ENCODE data around the gene HECTD4. TPM values are rescaled to one million over a fixed set of nuclear protein-coding genes. Genes with fewer than 3 reads are reported as not detected.

The HECTD4 gene
- total RNA-seq, 1 donor from 2014 or later = 98.8 TPM

- H3K4me1 Mint-ChIP-seq = no peaks in the 10 kb centered on the region
- no peaks in the 10 kb centered on the region for H3K9me3 Mint-ChIP-seq
- H3K27me3 Mint-ChIP-seq = no peaks in the 10 kb centered on the region
- no peak for ATAC-seq (ENCODE audit: low read depth)
- TF ChIP-seq CTCF (IDR thresholded peaks at IDR 0.05) = no peak
- peaks cover 75% of the 10 kb centered on the region for H3K36me3 Mint-ChIP-seq (ENCODE audit: low read depth)
- POLR2A ChIA-PET = no interaction called here
- DNase-seq = no peak
- no peak overlapping the region for H3K27ac Mint-ChIP-seq
- H3K4me3 Mint-ChIP-seq = no peak overlapping the region
- intact Hi-C loops (cut with micrococcal nuclease) = no loop called here
- CTCF ChIA-PET = interaction anchor here (0.7 to 1.0 kb wide), 2 partner anchors 10 to 178 kb away, joined by 3 to 4 read pairs; no protein-coding TSS in a partner anchor
These were observed 173.8 kb downstream of the HECTD4 start for GRCh38 chr12:112208301-112208910.

GRCh38 chr12:112207397-112207924 lies 174.8 kb downstream of the HECTD4 start:
- no peak for TF ChIP-seq CTCF (IDR thresholded peaks at IDR 0.05)
- Mint-ChIP-seq H3K4me1 (no peaks in the 10 kb centered on the region), H3K9me3 (no peaks in the 10 kb centered on the region), H3K27ac (no peak overlapping the region), H3K4me3 (no peak overlapping the region), H3K27me3 (no peaks in the 10 kb centered on the region), H3K36me3 (ENCODE audit: low read depth) (peaks cover 84% of the 10 kb centered on the region)
- ChIA-PET CTCF (interaction anchor here (0.7 to 1.0 kb wide), 2 partner anchors 9 to 179 kb away, joined by 3 to 4 read pairs; no protein-coding TSS in a partner anchor), POLR2A (no interaction called here)
- DNase-seq = no peak
- intact Hi-C loops (cut with micrococcal nuclease) = no loop called here
- ATAC-seq (ENCODE audit: low read depth) = no peak

DNA sequence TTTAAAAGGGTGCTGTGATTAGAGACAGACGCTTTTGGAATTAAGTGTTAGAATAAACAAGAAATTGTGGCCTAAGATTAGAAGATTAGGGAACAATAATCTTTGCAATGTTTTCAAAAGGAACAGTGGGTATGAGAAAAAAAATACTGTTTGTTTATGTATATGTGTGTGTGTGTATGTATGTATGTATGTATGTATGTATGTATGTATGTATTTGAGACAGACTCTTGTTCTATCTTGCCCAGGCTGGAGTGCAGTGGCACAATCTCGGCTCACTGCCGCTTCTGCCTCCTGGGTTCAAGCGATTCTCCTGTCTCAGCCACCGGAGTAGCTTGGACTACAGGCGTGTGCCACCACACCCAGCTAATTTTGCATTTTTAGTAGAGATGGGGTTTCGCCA lies 175.3 kb downstream of the HECTD4 start:
- no peak for ATAC-seq (ENCODE audit: low read depth)
- no peak for DNase-seq

GRCh38 chr12:112199136-112199535 lies 183.1 kb downstream of the HECTD4 start:
- POLR2A ChIA-PET = no interaction called here

More for the DNA sequence above, 175.3 kb downstream of the HECTD4 start:
- Mint-ChIP-seq H3K27ac (no peak overlapping the region), H3K4me3 (no peak overlapping the region), H3K36me3 (ENCODE audit: low read depth) (peaks cover 80% of the 10 kb centered on the region), H3K9me3 (no peaks in the 10 kb centered on the region), H3K4me1 (no peaks in the 10 kb centered on the region), H3K27me3 (no peaks in the 10 kb centered on the region)
- CTCF ChIA-PET = no interaction called here
- no peak for TF ChIP-seq CTCF (IDR thresholded peaks at IDR 0.05)
- POLR2A ChIA-PET = no interaction called here
- intact Hi-C loops (cut with micrococcal nuclease) = no loop called here

More at GRCh38 chr12:112199136-112199535, 183.1 kb downstream of the HECTD4 start:
- Mint-ChIP-seq H3K9me3 (no peaks in the 10 kb centered on the region), H3K27ac (no peak overlapping the region), H3K36me3 (ENCODE audit: low read depth) (peaks cover 68% of the 10 kb centered on the region), H3K27me3 (no peaks in the 10 kb centered on the region), H3K4me3 (no peak overlapping the region), H3K4me1 (no peaks in the 10 kb centered on the region)
- intact Hi-C loops (cut with micrococcal nuclease) = no loop called here
- no peak for TF ChIP-seq CTCF (IDR thresholded peaks at IDR 0.05)
- CTCF ChIA-PET = interaction anchor here (1.4 to 5.6 kb wide), 2 partner anchors 51 to 189 kb away, joined by 4 to 99 read pairs; no protein-coding TSS in a partner anchor
- ATAC-seq (ENCODE audit: low read depth) = no peak
- no peak for DNase-seq

Data from activated B cell treated with CpG ODN at 0.5 μM for 24 hours (primary cell).